HK-2 (cell line): ENCODE measurements around the gene ZNF850.
"Not testable (repeated sequence)": the region's sequence is repeated elsewhere in the genome, so short reads cannot be mapped to it uniquely, and the experiment has no call there.

Source experiments
- DNase-seq: peaks from one replicate; pipeline ENCODE4 v3.0.0-alpha.2; 2018; ENCODE audit not compliant: unreplicated experiment

The ZNF850 gene

DNA sequence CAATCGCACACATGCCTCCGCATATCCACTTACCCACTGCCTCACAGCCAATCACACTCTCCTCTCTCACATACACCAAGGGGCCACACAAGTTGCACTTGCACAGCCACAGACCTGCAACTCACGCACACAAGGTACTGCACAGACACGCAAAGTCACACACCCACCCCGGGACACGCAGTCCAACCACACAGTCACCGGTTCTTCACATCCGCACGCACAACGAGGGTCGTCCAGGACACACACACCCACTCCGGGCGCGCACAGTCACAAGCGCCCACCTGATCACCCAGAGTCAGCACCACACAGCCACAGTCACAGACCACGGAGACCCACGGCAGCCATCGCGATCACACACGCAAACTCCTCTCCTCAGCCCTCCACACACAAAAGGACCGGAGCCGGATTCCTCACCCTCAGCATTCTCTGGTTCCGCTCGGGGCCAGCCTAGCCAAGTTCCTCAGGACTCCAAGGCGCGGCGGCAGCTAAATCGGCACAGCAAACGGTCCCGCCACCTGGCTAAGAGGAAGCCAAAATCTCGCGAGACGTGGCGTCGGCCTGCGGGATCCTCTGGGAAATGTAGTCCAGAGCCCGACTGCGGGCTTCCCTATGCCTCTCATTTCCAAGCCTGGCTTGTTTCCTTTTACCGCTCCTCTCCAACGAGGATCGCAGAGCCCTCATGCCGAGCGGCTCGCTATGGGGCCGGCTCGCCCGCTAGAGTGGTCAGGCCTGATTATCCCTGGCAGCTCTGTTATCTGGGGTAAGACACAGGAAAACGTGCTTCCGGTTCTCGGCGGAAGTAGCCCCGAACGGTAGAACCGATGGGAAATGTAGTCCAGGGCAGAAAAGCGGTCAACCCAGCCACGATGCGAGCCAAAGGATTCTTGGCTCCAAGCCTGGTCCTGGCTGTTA lies at the start of gene ZNF850:
ZNF850 (minus strand) TSS at position 497 of the 912 bp plus-strand sequence. CDS start 10,201 bp downstream, outside the sequence.
- DNase-seq: peak; percentile 94

DNA sequence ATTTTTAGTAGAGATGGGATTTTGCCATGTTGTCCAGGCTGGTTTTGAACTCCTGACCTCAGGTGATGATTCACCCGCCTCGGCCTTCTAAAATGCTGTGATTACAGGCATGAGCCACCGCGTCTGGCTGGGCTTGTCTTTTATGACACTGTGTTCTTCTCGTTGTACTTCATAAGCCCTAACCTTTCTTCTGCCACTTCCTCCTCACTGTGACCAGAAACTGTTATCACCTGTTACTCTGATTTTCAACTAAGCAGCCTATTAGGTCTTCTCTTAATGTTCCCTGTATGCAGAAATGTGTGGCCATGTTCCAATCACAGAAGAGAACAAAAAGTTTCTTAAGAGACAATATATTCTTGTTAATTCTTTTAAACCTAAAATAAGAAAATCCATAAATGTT lies 49.2 kb upstream of the ZNF850 start:
- DNase-seq: no peak

GRCh38 chr19:36819130-36819630 lies 46.6 kb upstream of the ZNF850 start:
- DNase-seq: no peak

GRCh38 chr19:36807029-36807428 lies 34.4 kb upstream of the ZNF850 start:
- DNase-seq: no peak

- DNase-seq: no peak
Measured at GRCh38 chr19:36805364-36805763, 32.8 kb upstream of the ZNF850 start.

DNA sequence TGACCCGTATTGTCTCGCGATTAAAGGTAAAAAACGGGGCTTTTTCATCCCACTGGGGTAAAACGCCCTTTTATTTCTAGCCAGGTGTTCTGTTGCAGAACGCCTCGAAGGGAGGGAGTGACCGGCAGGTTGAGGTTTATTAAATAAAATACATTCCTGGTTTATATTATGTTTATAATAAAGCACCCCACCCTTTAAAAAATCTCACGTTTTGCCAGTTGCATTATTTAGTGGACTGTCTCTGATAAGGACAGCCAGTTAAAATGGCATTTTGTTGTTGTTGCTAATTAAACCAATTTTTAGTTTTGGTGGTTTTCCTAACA lies 25.1 kb upstream of the ZNF850 start:
- no peak for DNase-seq

GRCh38 chr19:36796714-36796992 lies 24.0 kb upstream of the ZNF850 start:
- DNase-seq: no peak

DNA sequence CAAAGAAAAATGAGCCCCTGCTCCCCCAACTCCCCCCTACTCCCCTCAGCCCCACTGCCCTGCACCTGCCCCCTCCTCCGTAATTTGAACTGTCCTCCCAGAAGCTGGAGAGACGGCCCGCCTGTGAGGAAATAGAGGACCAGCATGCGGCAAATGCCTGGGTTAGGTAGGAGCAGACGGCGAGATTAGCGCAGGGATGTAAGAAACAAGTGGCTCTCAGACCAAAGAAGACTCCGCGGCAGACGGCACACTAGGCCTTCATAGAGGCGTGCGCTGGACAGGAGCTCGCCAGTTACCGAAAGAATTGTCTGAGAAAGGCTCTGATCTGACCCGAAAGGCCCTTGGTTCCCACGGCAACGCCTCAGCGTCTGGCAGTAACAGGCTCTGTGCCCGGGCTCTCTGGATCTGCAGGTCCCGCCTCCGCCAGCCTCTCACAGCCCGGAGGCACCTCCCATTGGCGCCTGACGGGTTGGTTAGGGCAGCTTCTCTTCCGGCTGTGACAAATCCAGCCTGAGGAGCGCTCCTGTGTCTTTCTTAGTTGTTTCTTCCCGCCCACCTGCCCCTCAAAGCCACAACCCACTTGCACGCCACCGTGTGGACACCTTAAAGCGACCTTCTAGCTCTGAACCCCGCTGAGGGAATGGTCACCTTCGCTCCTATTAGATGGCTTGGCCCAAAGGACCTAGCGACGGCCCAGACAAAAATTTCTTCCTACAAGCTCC lies 19.0 kb upstream of the ZNF850 start:
- not testable (repeated sequence) for DNase-seq

DNA sequence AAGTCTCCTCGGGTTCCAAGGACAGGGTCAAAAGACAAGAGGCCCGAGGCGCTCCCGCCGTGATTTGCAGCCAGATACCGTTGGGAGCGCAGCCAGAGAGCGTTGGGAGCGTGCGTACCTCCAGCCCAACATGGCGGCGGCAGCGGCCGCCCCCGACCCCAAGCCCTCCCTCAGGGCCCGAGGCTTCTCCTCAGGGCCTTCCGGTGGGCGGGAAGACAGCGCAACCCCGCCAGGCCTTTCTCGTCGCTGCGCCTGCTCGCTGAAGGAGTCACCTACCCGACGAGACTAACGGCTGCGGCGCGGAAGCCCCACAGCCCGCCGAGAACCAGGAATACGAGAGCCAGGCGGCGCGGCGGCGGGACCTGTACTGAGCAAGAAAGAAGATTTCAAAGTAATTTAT lies 3.2 kb upstream of the ZNF850 start:
- DNase-seq: no peak

DNA sequence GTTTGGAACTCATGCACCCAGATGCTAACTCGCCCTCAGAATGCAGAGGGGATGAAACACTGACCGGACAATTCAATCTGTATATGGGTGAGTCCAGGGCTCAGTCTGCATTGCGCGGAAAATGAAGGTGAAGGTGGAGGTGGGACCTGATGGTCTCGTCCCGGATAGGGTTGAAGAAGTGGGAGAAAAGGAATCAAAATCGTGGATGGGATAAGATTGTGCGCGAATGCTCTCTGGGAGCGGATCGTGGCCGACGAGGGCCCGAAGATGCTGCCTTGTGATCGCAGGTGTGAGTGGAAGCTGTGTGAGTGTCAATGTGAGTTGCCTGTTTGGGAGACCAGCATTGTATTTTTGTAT lies 594 bp upstream of the ZNF850 start:
- no peak for DNase-seq

- peak; percentile 75 for DNase-seq
Measured at GRCh38 chr19:36771261-36772231, 1.1 kb downstream of the ZNF850 start.

- no peak for DNase-seq
Measured at GRCh38 chr19:36750066-36750691, 22.4 kb downstream of the ZNF850 start.

DNA sequence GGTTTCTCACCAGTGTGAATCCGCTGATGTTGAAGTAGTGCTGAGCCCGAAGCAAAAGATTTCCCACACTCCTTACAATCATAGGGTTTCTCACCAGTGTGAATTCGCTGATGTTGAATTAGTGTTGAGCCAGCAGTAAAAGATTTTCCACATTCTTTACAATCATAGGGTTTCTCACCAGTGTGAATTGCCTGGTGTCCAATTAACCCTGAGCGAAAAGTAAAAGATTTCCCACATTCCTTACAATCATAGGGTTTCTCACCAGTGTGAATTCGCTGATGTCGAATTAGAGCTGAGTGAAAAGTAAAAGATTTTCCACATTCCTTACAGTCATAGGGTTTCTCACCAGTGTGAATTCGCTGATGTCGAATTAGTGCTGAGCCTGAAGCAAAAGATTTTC lies 23.0 kb downstream of the ZNF850 start:
- DNase-seq: not testable (repeated sequence)

DNA sequence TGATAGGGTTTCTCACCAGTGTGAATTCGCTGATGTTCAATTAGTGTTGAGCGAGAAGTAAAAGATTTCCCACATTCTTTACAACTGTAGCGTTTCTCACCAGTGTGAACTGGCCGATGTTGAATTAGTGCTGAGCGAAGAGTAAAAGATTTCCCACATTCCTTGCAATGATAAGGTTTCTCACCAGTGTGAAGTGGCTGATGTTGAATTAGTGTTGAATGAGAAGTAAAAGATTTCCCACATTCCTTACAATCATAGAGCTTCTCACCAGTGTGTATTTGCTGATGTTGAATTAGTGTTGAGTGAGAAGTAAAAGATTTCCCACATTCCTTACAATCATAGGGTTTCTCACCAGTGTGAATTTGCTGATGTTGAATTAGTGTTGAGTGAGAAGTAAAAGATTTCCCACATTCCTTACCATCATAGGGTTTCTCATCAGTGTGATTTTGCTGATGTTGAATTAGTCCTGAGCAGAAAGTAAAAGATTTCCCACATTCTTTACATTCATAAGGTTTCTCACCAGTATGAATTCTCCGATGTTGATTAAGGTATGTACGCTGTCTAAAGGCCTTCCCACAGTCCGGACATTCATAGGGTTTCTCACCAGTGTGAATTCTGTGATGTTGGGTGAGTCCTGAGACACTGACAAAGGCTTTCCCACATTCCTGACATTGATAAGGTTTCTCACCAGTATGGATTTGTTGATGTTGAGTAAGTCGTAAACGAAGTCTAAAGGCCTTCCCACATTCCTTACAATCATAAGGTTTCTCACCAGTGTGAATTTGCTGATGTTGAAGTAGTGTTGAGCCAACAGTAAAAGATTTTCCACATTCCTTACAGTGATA lies 24.0 kb downstream of the ZNF850 start:
- no peak for DNase-seq

DNA sequence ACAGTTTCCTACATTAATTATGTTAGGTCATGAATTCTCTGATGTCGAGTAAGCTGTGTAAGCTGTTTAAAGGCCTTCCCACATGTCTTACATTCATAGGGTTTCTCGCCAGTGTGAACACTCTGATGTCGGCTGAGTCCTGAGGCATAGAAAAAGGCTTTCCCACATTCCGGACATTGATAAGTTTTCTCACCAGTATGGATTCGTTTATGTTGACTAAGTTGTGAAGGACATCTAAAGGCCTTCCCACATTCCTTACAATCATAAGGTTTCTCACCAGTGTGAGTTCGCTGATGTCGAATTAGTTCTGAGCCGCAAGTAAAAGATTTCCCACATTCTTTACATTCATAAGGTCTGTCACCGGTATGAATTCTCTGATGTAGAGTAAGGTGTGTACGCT lies 24.9 kb downstream of the ZNF850 start:
- no peak for DNase-seq

- no peak for DNase-seq
Measured at GRCh38 chr19:36745870-36746269, 26.7 kb downstream of the ZNF850 start.

GRCh38 chr19:36736166-36736565 lies 36.4 kb downstream of the ZNF850 start:
- DNase-seq: not testable (repeated sequence)

DNA sequence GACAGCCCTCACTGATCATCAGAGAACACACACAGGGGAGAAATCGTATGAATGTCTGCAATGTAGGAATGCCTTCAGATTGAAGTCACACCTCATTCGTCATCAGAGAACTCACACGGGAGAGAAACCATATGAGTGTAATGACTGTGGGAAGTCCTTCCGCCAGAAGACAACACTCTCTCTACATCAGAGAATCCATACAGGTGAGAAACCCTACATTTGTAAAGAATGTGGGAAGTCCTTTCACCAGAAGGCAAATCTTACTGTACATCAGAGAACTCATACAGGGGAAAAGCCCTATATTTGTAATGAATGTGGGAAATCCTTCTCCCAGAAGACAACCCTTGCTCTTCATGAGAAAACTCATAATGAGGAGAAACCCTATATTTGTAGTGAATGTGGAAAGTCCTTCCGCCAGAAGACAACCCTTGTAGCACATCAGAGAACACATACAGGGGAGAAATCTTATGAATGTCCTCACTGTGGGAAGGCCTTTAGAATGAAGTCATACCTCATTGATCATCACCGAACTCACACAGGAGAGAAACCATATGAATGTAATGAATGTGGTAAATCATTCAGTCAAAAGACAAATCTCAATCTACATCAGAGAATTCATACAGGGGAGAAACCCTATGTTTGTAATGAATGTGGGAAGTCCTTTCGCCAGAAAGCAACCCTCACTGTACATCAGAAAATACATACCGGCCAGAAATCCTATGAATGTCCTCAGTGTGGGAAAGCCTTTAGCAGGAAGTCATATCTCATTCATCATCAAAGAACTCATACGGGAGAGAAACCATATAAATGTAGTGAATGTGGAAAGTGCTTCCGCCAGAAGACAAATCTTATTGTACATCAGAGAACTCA lies 52.7 kb downstream of the ZNF850 start:
- no peak for DNase-seq

GRCh38 chr19:36709423-36709822 lies 63.2 kb downstream of the ZNF850 start:
- no peak for DNase-seq

DNA sequence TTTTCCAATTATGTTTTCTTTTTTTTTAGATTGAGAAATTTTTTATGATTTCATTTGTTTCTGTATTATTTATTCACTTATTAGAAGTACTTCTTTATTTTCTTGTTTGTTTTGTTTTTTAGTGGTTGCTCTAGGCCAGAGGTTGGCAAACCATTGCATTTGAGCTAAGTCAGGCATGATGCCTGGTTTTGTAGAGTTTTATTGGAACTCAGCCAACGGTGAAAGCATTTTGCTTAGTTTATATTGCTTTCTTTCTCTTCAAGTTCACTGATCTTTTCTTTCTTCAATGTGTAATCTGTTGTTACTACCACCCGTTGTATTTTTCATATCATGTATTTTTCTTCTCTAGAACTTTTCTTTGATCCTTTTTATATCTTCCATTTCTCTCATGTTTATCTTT lies 65.5 kb downstream of the ZNF850 start:
- DNase-seq: no peak
